PC-9 (cell line): Measurements from ENCODE around the gene CHST11. TPM values are rescaled to one million over a fixed set of nuclear protein-coding genes. Genes with fewer than 3 reads are reported as not detected.
A peak's percentile ranks its signal among the peaks of the same experiment; 100 is the strongest.

Experiments used
- BruUV-seq: library from RNA; stranded (reverse); fragments of 400-500 nt; replicated peaks from 2 replicates; lab custom pipeline; 2021; lab: Mats Ljungman, UMichigan
- CTCF ChIA-PET: fragments of 300-600 bp; sonication (Branson Sonifier 250); formaldehyde crosslinking; loops from one replicate; lab custom pipeline; 2022; ENCODE audit warnings: antibody characterized with exemption; lab: Charles Lee
- POLR2A ChIA-PET: fragments of 300-600 bp; sonication (Branson Sonifier 250); formaldehyde crosslinking; loops from one replicate; lab custom pipeline; 2022; ENCODE audit warnings: antibody characterized with exemption; ENCODE audit not compliant: unreplicated experiment; lab: Charles Lee
- DNase-seq, 2 experiments: peaks; one replicate each; pipeline versions ENCODE4 v3.0.0 to v3.0.0-alpha.2; 2015 to 2022; ENCODE audit warnings: mixed read lengths in 1 of 2
- H2AFZ ChIP-seq: fragments of 200-600 bp; sonication (generic); 2 replicates; pipeline ENCODE4 v1.8.1; 2017; ENCODE audit warnings: antibody characterized with exemption
- H3F3A ChIP-seq: fragments of 200-600 bp; sonication (generic); 2 replicates; pipeline ENCODE4 v1.8.1; 2017; ENCODE audit warnings: antibody characterized with exemption, mild to moderate bottlenecking, low read depth; ENCODE audit not compliant: insufficient read depth
- H3K27ac ChIP-seq: fragments of 200-600 bp; sonication (generic); 2 replicates; pipeline ENCODE4 v1.6.1; 2016; ENCODE audit warnings: mixed run types
- H3K27me3 ChIP-seq: fragments of 200-600 bp; sonication (generic); 2 replicates; pipeline ENCODE4 v1.6.1; 2016; ENCODE audit warnings: low read depth, mixed run types; ENCODE audit not compliant: insufficient read depth
- H3K36me3 ChIP-seq: fragments of 200-600 bp; sonication (generic); 2 replicates; pipeline ENCODE4 v1.6.1; 2016; ENCODE audit warnings: low read depth, mixed run types
- H3K4me1 ChIP-seq: fragments of 200-600 bp; sonication (generic); replicated peaks from 2 replicates; pipeline ENCODE4 v1.6.1; 2016; ENCODE audit warnings: mixed run types; ENCODE audit not compliant: insufficient read depth
- H3K4me2 ChIP-seq: fragments of 200-600 bp; sonication (generic); 2 replicates; pipeline ENCODE4 v1.6.1; 2017; ENCODE audit warnings: mixed run types
- H3K4me3 ChIP-seq: fragments of 200-600 bp; sonication (generic); 2 replicates; pipeline ENCODE4 v1.6.1; 2016; ENCODE audit warnings: mixed run types
- H3K79me2 ChIP-seq: fragments of 200-600 bp; sonication (generic); 2 replicates; pipeline ENCODE4 v1.6.1; 2017; ENCODE audit warnings: low read depth, mixed run types
- H3K9me2 ChIP-seq: fragments of 200-600 bp; sonication (generic); 2 replicates; pipeline ENCODE4 v1.8.1; 2017; ENCODE audit warnings: mild to moderate bottlenecking; ENCODE audit not compliant: insufficient read depth
- H3K9me3 ChIP-seq: fragments of 200-600 bp; sonication (generic); 2 replicates; pipeline ENCODE4 v1.8.1; 2016; ENCODE audit warnings: low read depth; ENCODE audit not compliant: insufficient read depth
- H4K20me1 ChIP-seq: fragments of 200-600 bp; sonication (generic); 2 replicates; pipeline ENCODE4 v1.8.1; 2017; ENCODE audit not compliant: insufficient read depth
- EZH2 ChIP-seq: fragments of 200-600 bp; sonication (generic); IDR thresholded peaks from 2 replicates; pipeline ENCODE4 v1.8.0; 2017; ENCODE audit warnings: antibody characterized with exemption, low read depth
- intact Hi-C: fragments of 100-400 bp; cut with micrococcal nuclease; formaldehyde crosslinking; loops from one replicate; pipeline ENCODE4 v1.10.0; 2022; ENCODE audit not compliant: unreplicated experiment
- total RNA-seq: library from RNA; stranded (reverse); gene quantifications from 2 replicates; pipeline ENCODE4 v1.2.3, GENCODE V29; 2021
- TF ChIP-seq, protein P1 (sequence below): fragments of 200-600 bp; sonication (generic); conservative IDR thresholded peaks from 2 replicates; pipeline ENCODE4 v1.6.1; 2017; ENCODE audit warnings: mixed run types, antibody characterized with exemption, mild to moderate bottlenecking, moderate library complexity

CHST11 gene
- total RNA-seq, 1 experiment from 2014 or later, result 39.9 TPM

DNA sequence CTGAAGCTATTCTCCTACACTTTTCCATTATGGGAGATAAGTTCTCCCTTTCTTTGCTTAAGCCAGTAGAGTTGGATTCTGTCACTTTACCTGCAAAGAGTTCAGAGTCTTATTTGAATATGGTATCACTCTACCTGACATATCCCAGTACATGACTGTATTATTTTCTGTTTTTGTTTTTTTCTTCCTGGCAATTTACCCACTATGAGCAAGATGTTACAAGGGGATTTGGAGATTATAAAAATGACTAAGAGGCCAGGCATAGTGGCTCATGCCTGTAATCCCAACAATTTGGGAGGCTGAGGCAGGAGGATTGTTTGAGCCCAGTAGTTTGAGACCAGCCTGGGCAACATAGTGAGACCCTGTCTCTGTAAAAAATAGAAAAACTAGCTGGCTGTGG is 46.4 kb upstream of the CHST11 start:
- Histone ChIP-seq H3K27ac (peak overlapping the region; percentile 74), H3K4me3 (no peak overlapping the region), H3K4me2 (no peak overlapping the region), H3K9me2 (no peaks in the 10 kb centered on the region), H4K20me1 (no peaks in the 10 kb centered on the region), H3K79me2 (peaks cover 18% of the 10 kb centered on the region), H3K4me1 (peaks cover 87% of the 10 kb centered on the region), H3K9me3 (no peaks in the 10 kb centered on the region), H3F3A (peaks cover 75% of the 10 kb centered on the region), H2AFZ (no peak overlapping the region), H3K36me3 (peaks cover 4% of the 10 kb centered on the region; the same call in 1 of the 2 replicates), H3K27me3 (no peaks in the 10 kb centered on the region)
- POLR2A ChIA-PET, result no interaction called here
- intact Hi-C loops, result no loop called here
- CTCF ChIA-PET, result no interaction called here
- no peak for DNase-seq
- BruUV-seq, result no TSS peak
- TF ChIP-seq, protein P1, sequence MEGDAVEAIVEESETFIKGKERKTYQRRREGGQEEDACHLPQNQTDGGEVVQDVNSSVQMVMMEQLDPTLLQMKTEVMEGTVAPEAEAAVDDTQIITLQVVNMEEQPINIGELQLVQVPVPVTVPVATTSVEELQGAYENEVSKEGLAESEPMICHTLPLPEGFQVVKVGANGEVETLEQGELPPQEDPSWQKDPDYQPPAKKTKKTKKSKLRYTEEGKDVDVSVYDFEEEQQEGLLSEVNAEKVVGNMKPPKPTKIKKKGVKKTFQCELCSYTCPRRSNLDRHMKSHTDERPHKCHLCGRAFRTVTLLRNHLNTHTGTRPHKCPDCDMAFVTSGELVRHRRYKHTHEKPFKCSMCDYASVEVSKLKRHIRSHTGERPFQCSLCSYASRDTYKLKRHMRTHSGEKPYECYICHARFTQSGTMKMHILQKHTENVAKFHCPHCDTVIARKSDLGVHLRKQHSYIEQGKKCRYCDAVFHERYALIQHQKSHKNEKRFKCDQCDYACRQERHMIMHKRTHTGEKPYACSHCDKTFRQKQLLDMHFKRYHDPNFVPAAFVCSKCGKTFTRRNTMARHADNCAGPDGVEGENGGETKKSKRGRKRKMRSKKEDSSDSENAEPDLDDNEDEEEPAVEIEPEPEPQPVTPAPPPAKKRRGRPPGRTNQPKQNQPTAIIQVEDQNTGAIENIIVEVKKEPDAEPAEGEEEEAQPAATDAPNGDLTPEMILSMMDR, result no peak
- no peak for TF ChIP-seq EZH2

DNA sequence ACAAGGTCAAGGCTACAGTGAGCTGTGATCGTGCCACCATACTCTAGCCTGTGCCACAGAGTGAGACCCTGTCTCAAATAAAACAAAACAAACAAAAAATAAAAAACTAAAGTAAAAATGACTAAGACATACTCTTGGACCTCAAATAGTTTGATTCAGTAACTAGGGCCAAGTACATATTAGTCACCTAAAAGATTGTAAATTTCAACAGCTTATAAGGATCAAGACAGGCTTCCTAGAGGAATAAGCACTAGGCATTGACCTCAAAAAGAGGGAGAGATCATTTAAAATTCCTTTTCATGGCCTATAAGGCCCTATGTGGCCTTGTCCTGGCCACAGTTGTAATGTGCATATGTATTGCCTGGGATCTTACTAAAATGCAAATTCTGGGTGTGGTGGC is 46.0 kb upstream of the CHST11 start:
- Histone ChIP-seq H4K20me1 (no peaks in the 10 kb centered on the region), H2AFZ (no peak overlapping the region), H3K4me3 (no peak overlapping the region), H3K79me2 (peaks cover 18% of the 10 kb centered on the region), H3K9me3 (no peaks in the 10 kb centered on the region), H3K4me1 (peaks cover 91% of the 10 kb centered on the region), H3K4me2 (no peak overlapping the region), H3K27ac (peak overlapping the region; percentile 74; the same call in 1 of the 2 replicates), H3K27me3 (no peaks in the 10 kb centered on the region), H3K9me2 (no peaks in the 10 kb centered on the region), H3F3A (peaks cover 79% of the 10 kb centered on the region), H3K36me3 (peaks cover 4% of the 10 kb centered on the region; the same call in 1 of the 2 replicates)
- CTCF ChIA-PET, result no interaction called here
- BruUV-seq, result no TSS peak
- DNase-seq, result peak in 1 of 2 experiments; percentile 53
- intact Hi-C loops, result no loop called here
- POLR2A ChIA-PET, result no interaction called here
- TF ChIP-seq, protein P1, result no peak
- no peak for TF ChIP-seq EZH2

- no peaks in the 10 kb centered on the region for H3K36me3 ChIP-seq
- no peak overlapping the region for H3K4me3 ChIP-seq
- H3K27me3 ChIP-seq, result no peaks in the 10 kb centered on the region
- peaks cover 18% of the 10 kb centered on the region for H3K79me2 ChIP-seq
- H3F3A ChIP-seq, result peaks cover 87% of the 10 kb centered on the region
- BruUV-seq, result no TSS peak
- intact Hi-C loops, result no loop called here
- H2AFZ ChIP-seq, result no peak overlapping the region
- H4K20me1 ChIP-seq, result no peaks in the 10 kb centered on the region
- TF ChIP-seq, protein P1, result no peak
- no peak for TF ChIP-seq EZH2
- H3K9me3 ChIP-seq, result no peaks in the 10 kb centered on the region
- ChIA-PET POLR2A (no interaction called here), CTCF (no interaction called here)
- no peak overlapping the region for H3K27ac ChIP-seq
- peaks cover 98% of the 10 kb centered on the region for H3K4me1 ChIP-seq
- no peaks in the 10 kb centered on the region for H3K9me2 ChIP-seq
- peak overlapping the region; percentile 41 for H3K4me2 ChIP-seq
- peak; percentile 9 to 42 for DNase-seq
These were observed 44.7 kb upstream of the CHST11 start for GRCh38 chr12:104411826-104412641.
